PC-3 (cell line): ENCODE measurements around the gene HDAC10. TPM values are rescaled to one million over a fixed set of nuclear protein-coding genes. Genes with fewer than 3 reads are reported as not detected.
A peak's percentile ranks its signal among the peaks of the same experiment; 100 is the strongest.

ENCODE experiments used
- ATAC-seq: fragments of 200-7000 bp; cut with Tn5 transposase; 2 replicates; pipeline ENCODE4 v1.9.1; 2020; ENCODE audit warnings: mild to moderate bottlenecking, moderate library complexity
- BruUV-seq: library from RNA; stranded (reverse); fragments of 400-500 nt; replicated peaks from 2 replicates; lab custom pipeline; 2021; lab: Mats Ljungman, UMichigan
- CTCF ChIA-PET: fragments of 300-600 bp; sonication (Branson Sonifier 250); formaldehyde crosslinking; loops from one replicate; lab custom pipeline; 2022; ENCODE audit warnings: antibody characterized with exemption; lab: Charles Lee
- POLR2A ChIA-PET: fragments of 300-600 bp; sonication (Branson Sonifier 250); formaldehyde crosslinking; loops from one replicate; lab custom pipeline; 2022; ENCODE audit warnings: antibody characterized with exemption; ENCODE audit not compliant: unreplicated experiment; lab: Charles Lee
- DNase-seq: peaks from one replicate; pipeline ENCODE4 v3.0.0-alpha.2; 2015
- H2AFZ ChIP-seq: fragments of 300-600 bp; sonication (generic); 2 replicates; pipeline ENCODE4 v1.6.0; 2016; ENCODE audit warnings: antibody characterized with exemption, low read length
- H3F3A ChIP-seq: fragments of 300-600 bp; sonication (generic); one replicate; pipeline ENCODE4 v1.6.0; 2017; ENCODE audit warnings: antibody characterized with exemption, low read length, control low read depth, mild to moderate bottlenecking; ENCODE audit not compliant: unreplicated experiment
- H3K27ac ChIP-seq: fragments of 300-600 bp; sonication (generic); 2 replicates; pipeline ENCODE4 v1.5.1; 2016; ENCODE audit warnings: mild to moderate bottlenecking, low read length
- H3K27me3 ChIP-seq: fragments of 300-600 bp; sonication (generic); 2 replicates; pipeline ENCODE4 v1.6.1; 2016; ENCODE audit warnings: low read length, mixed read lengths
- H3K36me3 ChIP-seq: fragments of 300-600 bp; sonication (generic); 2 replicates; pipeline ENCODE4 v1.6.1; 2016; ENCODE audit warnings: low read depth, mixed run types, low read length, mixed read lengths
- H3K4me1 ChIP-seq: fragments of 300-600 bp; sonication (generic); 2 replicates; pipeline ENCODE4 v1.5.1; 2016; ENCODE audit warnings: low read length; ENCODE audit not compliant: insufficient read depth
- H3K4me2 ChIP-seq: fragments of 300-600 bp; sonication (generic); 2 replicates; pipeline ENCODE4 v1.6.0; 2016; ENCODE audit warnings: low read length
- H3K4me3 ChIP-seq: fragments of 300-600 bp; sonication (generic); 2 replicates; pipeline ENCODE4 v1.5.1; 2016; ENCODE audit warnings: mild to moderate bottlenecking, low read length, mixed read lengths
- H3K79me2 ChIP-seq: fragments of 300-600 bp; sonication (generic); 2 replicates; pipeline ENCODE4 v1.6.1; 2017; ENCODE audit warnings: low read length, mixed read lengths
- H3K9ac ChIP-seq: fragments of 300-600 bp; sonication (generic); 2 replicates; pipeline ENCODE4 v1.6.0; 2016; ENCODE audit warnings: mild to moderate bottlenecking, low read length
- H3K9me2 ChIP-seq: fragments of 300-600 bp; sonication (generic); replicated peaks from 2 replicates; pipeline ENCODE4 v1.6.1; 2016; ENCODE audit warnings: mixed run types, low read length, mixed read lengths
- H3K9me3 ChIP-seq: fragments of 300-600 bp; sonication (generic); 2 replicates; pipeline ENCODE4 v1.6.1; 2016; ENCODE audit warnings: low read length, mixed read lengths
- H4K20me1 ChIP-seq: fragments of 300-600 bp; sonication (generic); 2 replicates; pipeline ENCODE4 v1.6.1; 2016; ENCODE audit warnings: low read length, mixed read lengths
- CTCF ChIP-seq: fragments of 300-600 bp; sonication (generic); conservative IDR thresholded peaks from 2 replicates; pipeline ENCODE4 v1.5.1; 2017; ENCODE audit warnings: antibody characterized with exemption, low read depth, mild to moderate bottlenecking, low read length
- EZH2 ChIP-seq: fragments of 300-600 bp; sonication (generic); IDR thresholded peaks from one replicate; pipeline ENCODE4 v1.6.1; 2017; ENCODE audit warnings: antibody characterized with exemption, mild to moderate bottlenecking, low read length; ENCODE audit not compliant: unreplicated experiment
- EZH2phosphoT487 ChIP-seq: fragments of 300-600 bp; sonication (generic); IDR thresholded peaks from 2 replicates; pipeline ENCODE4 v1.6.1; 2018; ENCODE audit warnings: mild to moderate bottlenecking, antibody characterized with exemption, low read length, borderline replicate concordance
- intact Hi-C: fragments of 100-400 bp; cut with micrococcal nuclease; formaldehyde crosslinking; loops from 2 replicates; pipeline ENCODE4 v1.9.0; 2023
- total RNA-seq: library from RNA; depleted of rRNA; stranded (reverse); fragments of >200 nt; gene quantifications from 2 replicates; pipeline ENCODE4 v1.2.3, GENCODE V29; 2014

HDAC10 gene
- total RNA-seq, 1 experiment from 2014 or later, result 25.8 TPM

GRCh38 chr22:50211147-50211546, 39.9 kb downstream of the HDAC10 start:
- Histone ChIP-seq H3K4me3 (no peak overlapping the region), H3K9me2 (no peaks in the 10 kb centered on the region), H3F3A (no peaks in the 10 kb centered on the region), H3K36me3 (peaks cover 2% of the 10 kb centered on the region; the same call in 1 of the 2 replicates), H3K79me2 (no peaks in the 10 kb centered on the region), H3K27me3 (no peaks in the 10 kb centered on the region), H2AFZ (no peak overlapping the region), H3K9me3 (no peaks in the 10 kb centered on the region), H3K4me1 (no peaks in the 10 kb centered on the region), H4K20me1 (no peaks in the 10 kb centered on the region), H3K9ac (no peak overlapping the region), H3K4me2 (no peak overlapping the region), H3K27ac (no peak overlapping the region)
- CTCF ChIA-PET, result no interaction called here
- ATAC-seq (no peak), DNase-seq (no peak)
- no peak for TF ChIP-seq EZH2phosphoT487
- no peak for TF ChIP-seq EZH2
- TF ChIP-seq CTCF, result no peak
- intact Hi-C loops, result no loop called here
- POLR2A ChIA-PET, result no interaction called here
- no TSS peak for BruUV-seq

- ChIA-PET CTCF (no interaction called here), POLR2A (no interaction called here)
- Histone ChIP-seq H3K4me2 (no peak overlapping the region), H3K27ac (no peak overlapping the region), H3K27me3 (no peaks in the 10 kb centered on the region), H3K36me3 (peaks cover 2% of the 10 kb centered on the region; the same call in 1 of the 2 replicates), H3K4me1 (no peaks in the 10 kb centered on the region), H3F3A (no peaks in the 10 kb centered on the region), H3K9me2 (no peaks in the 10 kb centered on the region), H3K9ac (no peak overlapping the region), H3K4me3 (no peak overlapping the region), H2AFZ (no peak overlapping the region), H3K9me3 (no peaks in the 10 kb centered on the region), H3K79me2 (no peaks in the 10 kb centered on the region), H4K20me1 (no peaks in the 10 kb centered on the region)
- intact Hi-C loops, result no loop called here
- DNase-seq, result no peak
- ATAC-seq, result no peak
- TF ChIP-seq EZH2, result no peak
- no peak for TF ChIP-seq CTCF
- TF ChIP-seq EZH2phosphoT487, result no peak
- no TSS peak for BruUV-seq
These were observed 40.5 kb downstream of the HDAC10 start for GRCh38 chr22:50210378-50211139.

GRCh38 chr22:50209893-50210292, 41.2 kb downstream of the HDAC10 start:
- no peaks in the 10 kb centered on the region for H3K4me1 ChIP-seq
- CTCF ChIA-PET, result no interaction called here
- H3K9me2 ChIP-seq, result no peaks in the 10 kb centered on the region
- no peak overlapping the region for H3K27ac ChIP-seq
- no peak overlapping the region for H2AFZ ChIP-seq
- no peak overlapping the region for H3K9ac ChIP-seq
- DNase-seq (peak; percentile 66), ATAC-seq (peak; percentile 64)
- no peaks in the 10 kb centered on the region for H4K20me1 ChIP-seq
- BruUV-seq, result no TSS peak
- TF ChIP-seq CTCF (peak; percentile 78), EZH2phosphoT487 (no peak)
- H3K9me3 ChIP-seq, result no peaks in the 10 kb centered on the region
- H3K4me2 ChIP-seq, result no peak overlapping the region
- H3K79me2 ChIP-seq, result no peaks in the 10 kb centered on the region
- H3F3A ChIP-seq, result no peaks in the 10 kb centered on the region
- H3K4me3 ChIP-seq, result no peak overlapping the region
- H3K36me3 ChIP-seq, result peaks cover 2% of the 10 kb centered on the region; the same call in 1 of the 2 replicates
- no peaks in the 10 kb centered on the region for H3K27me3 ChIP-seq
- intact Hi-C loops, result no loop called here
- POLR2A ChIA-PET, result no interaction called here
